Spleen (tissue), 7 donors: ENCODE results near the gene CDK7.

ENCODE experiments used
- POLR2A ChIP-seq, 3 donors: fragments of 450-650 bp; IDR thresholded peaks; one replicate each; pipeline ENCODE4 v1.5.1; 2017; ENCODE audit warnings: antibody characterized with exemption in 3 of 3, mild to moderate bottlenecking in 1 of 3
- TF ChIP-seq, protein P1 (sequence below), 11 experiments: fragments of 200-600 bp in 7 of 11; fragments of 450-650 bp in 4 of 11; sonication (generic) in 4 of 11; IDR thresholded peaks in 8 of 11; conservative IDR thresholded peaks in 3 of 11; 1 replicate in 7 of 11; 2 replicates in 4 of 11; pipeline versions ENCODE4 v1.4.0 to v1.8.0; 2016 to 2021; ENCODE audit warnings: antibody characterized with exemption in 11 of 11, inconsistent platforms in 4 of 11, mild to moderate bottlenecking in 1 of 11
- donor health status: DM: no; HTN: no; CAD: no; lungs with moderate emphysema.
- donor health status: DM: no; HTN: no; CAD: no.
- donor health status: DM: no; HTN: no; CAD: no.

DNA sequence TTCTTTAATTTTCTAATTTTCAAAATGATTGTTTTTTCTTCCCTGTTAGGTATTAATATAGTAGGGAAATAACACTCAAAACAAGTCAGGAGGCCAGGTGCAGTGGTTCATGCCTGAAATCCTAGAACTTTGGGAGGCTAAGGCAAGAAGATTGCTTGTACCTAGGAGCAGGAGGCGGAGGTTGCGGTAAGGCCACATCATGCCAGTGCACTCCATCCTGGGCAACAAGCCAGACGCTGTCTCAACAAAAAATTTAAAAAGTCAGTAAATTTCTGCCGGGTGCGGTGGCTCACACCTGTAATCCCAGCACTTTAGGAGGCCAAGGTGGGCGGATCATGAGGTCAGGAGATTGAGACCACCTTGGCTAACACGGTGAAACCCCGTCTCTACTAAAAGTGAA lies 10.2 kb upstream of the CDK7 start:
- no peak for TF ChIP-seq POLR2A (IDR thresholded peaks at IDR 0.05)
- TF ChIP-seq, protein P1, sequence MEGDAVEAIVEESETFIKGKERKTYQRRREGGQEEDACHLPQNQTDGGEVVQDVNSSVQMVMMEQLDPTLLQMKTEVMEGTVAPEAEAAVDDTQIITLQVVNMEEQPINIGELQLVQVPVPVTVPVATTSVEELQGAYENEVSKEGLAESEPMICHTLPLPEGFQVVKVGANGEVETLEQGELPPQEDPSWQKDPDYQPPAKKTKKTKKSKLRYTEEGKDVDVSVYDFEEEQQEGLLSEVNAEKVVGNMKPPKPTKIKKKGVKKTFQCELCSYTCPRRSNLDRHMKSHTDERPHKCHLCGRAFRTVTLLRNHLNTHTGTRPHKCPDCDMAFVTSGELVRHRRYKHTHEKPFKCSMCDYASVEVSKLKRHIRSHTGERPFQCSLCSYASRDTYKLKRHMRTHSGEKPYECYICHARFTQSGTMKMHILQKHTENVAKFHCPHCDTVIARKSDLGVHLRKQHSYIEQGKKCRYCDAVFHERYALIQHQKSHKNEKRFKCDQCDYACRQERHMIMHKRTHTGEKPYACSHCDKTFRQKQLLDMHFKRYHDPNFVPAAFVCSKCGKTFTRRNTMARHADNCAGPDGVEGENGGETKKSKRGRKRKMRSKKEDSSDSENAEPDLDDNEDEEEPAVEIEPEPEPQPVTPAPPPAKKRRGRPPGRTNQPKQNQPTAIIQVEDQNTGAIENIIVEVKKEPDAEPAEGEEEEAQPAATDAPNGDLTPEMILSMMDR (IDR thresholded peaks at IDR 0.05 in 8 of 11, conservative IDR thresholded peaks at IDR 0.05 in 3 of 11), result no peak
